HG03432 (cell line): ENCODE results near the gene PTPRM.
A peak's percentile ranks its signal among the peaks of the same experiment; 100 is the strongest.

ENCODE experiments used
- ATAC-seq: cut with Tn5 transposase; IDR thresholded peaks from one replicate; pipeline ENCODE4 v1.9.1; 2021; ENCODE audit warnings: mild to moderate bottlenecking, moderate library complexity; ENCODE audit not compliant: unreplicated experiment

The PTPRM gene

GRCh38 chr18:7567474-7568425 is 634 bp downstream of the PTPRM start:
- peak; percentile 14 for ATAC-seq

GRCh38 chr18:7568426-7568825 is 1.3 kb downstream of the PTPRM start:
- ATAC-seq, result no peak

- no peak for ATAC-seq
Observed at GRCh38 chr18:7571626-7572025, 4.5 kb downstream of the PTPRM start.

- peak; percentile 42 for ATAC-seq
Observed at GRCh38 chr18:7572822-7573221, 5.7 kb downstream of the PTPRM start.

GRCh38 chr18:7575465-7576028 is 8.4 kb downstream of the PTPRM start:
- ATAC-seq, result no peak

- ATAC-seq, result no peak
Observed at GRCh38 chr18:7576077-7576476, 9.0 kb downstream of the PTPRM start.

GRCh38 chr18:7576685-7577084 is 9.6 kb downstream of the PTPRM start:
- ATAC-seq, result no peak

GRCh38 chr18:7577706-7578105 is 10.6 kb downstream of the PTPRM start:
- ATAC-seq, result no peak

GRCh38 chr18:7579176-7579917 is 12.2 kb downstream of the PTPRM start:
- ATAC-seq, result no peak

- ATAC-seq, result no peak
Observed at GRCh38 chr18:7579918-7580542, 12.9 kb downstream of the PTPRM start.

- no peak for ATAC-seq
Observed at GRCh38 chr18:7584646-7585275, 17.6 kb downstream of the PTPRM start.

- no peak for ATAC-seq
Observed at GRCh38 chr18:7585276-7585670, 18.2 kb downstream of the PTPRM start.

GRCh38 chr18:7586379-7586778 is 19.3 kb downstream of the PTPRM start:
- no peak for ATAC-seq

- ATAC-seq, result no peak
Observed at GRCh38 chr18:7590826-7591560, 23.9 kb downstream of the PTPRM start.

GRCh38 chr18:7592305-7593071 is 25.4 kb downstream of the PTPRM start:
- ATAC-seq, result no peak

- no peak for ATAC-seq
Observed at GRCh38 chr18:7593218-7593819, 26.2 kb downstream of the PTPRM start.

GRCh38 chr18:7596147-7596546 is 29.0 kb downstream of the PTPRM start:
- no peak for ATAC-seq

- no peak for ATAC-seq
Observed at GRCh38 chr18:7597500-7597899, 30.4 kb downstream of the PTPRM start.
